Right renal pelvis (tissue), 4 donors: ENCODE measurements around the gene FAM81A. TPM values are rescaled to one million over a fixed set of nuclear protein-coding genes. Genes with fewer than 3 reads are reported as not detected.
A peak's percentile ranks its signal among the peaks of the same experiment; 100 is the strongest.
"Not testable (repeated sequence)": the region's sequence is repeated elsewhere in the genome, so short reads cannot be mapped to it uniquely, and the experiment has no call there.

Experiments used
- DNase-seq, 4 donors: peaks; one replicate each; pipeline ENCODE4 v3.0.0-alpha.2; 2013; ENCODE audit warnings: low read depth in 4 of 4, low spot score in 3 of 4, missing footprints in 1 of 4
- polyA plus RNA-seq, 4 donors: library from polyadenylated mRNA; unstranded; fragments of 120-200 nt; gene quantifications; one replicate each; pipeline ENCODE4 v1.2.1, GENCODE V29; 2013; ENCODE audit not compliant: insufficient read length in 4 of 4

Gene FAM81A
- polyA plus RNA-seq, 4 donors = 19.9 to 24.3 (median 23.2) TPM

GRCh38 chr15:59473226-59473625 lies 35.2 kb downstream of the FAM81A start:
- DNase-seq = no peak

GRCh38 chr15:59475161-59475560 lies 37.2 kb downstream of the FAM81A start:
- not testable (repeated sequence) for DNase-seq

GRCh38 chr15:59484399-59484798 lies 46.4 kb downstream of the FAM81A start:
- no peak for DNase-seq

- DNase-seq = no peak
Observed at GRCh38 chr15:59485036-59485435, 47.0 kb downstream of the FAM81A start.

GRCh38 chr15:59489485-59489884 lies 51.5 kb downstream of the FAM81A start:
- DNase-seq = not testable (repeated sequence)

GRCh38 chr15:59491062-59491461 lies 53.1 kb downstream of the FAM81A start:
- DNase-seq = no peak

- DNase-seq = peak; percentile 57 to 68 (median 66)
Observed at GRCh38 chr15:59492389-59493377, 54.7 kb downstream of the FAM81A start.

GRCh38 chr15:59501597-59501996 lies 63.6 kb downstream of the FAM81A start:
- DNase-seq = peak in 1 of 4 donors; percentile 24

GRCh38 chr15:59515190-59515589 lies 77.2 kb downstream of the FAM81A start:
- no peak for DNase-seq

- no peak for DNase-seq
Observed at GRCh38 chr15:59516655-59517461, 78.9 kb downstream of the FAM81A start.

- DNase-seq = no peak
Observed at GRCh38 chr15:59519329-59519728, 81.3 kb downstream of the FAM81A start.

- no peak for DNase-seq
Observed at GRCh38 chr15:59521443-59521842, 83.5 kb downstream of the FAM81A start.

GRCh38 chr15:59522988-59523461 lies 85.0 kb downstream of the FAM81A start:
- no peak for DNase-seq

- no peak for DNase-seq
Observed at GRCh38 chr15:59523702-59524101, 85.7 kb downstream of the FAM81A start.

- DNase-seq = no peak
Observed at GRCh38 chr15:59524331-59524731, 86.3 kb downstream of the FAM81A start.

GRCh38 chr15:59526466-59526865 lies 88.5 kb downstream of the FAM81A start:
- DNase-seq = not testable (repeated sequence)

GRCh38 chr15:59528429-59528828 lies 90.4 kb downstream of the FAM81A start:
- DNase-seq = no peak

- DNase-seq = peak; percentile 68 to 85 (median 82)
Observed at GRCh38 chr15:59528961-59529402, 91.0 kb downstream of the FAM81A start.

GRCh38 chr15:59531066-59531675 lies 93.2 kb downstream of the FAM81A start:
- no peak for DNase-seq

GRCh38 chr15:59532770-59533379 lies 94.9 kb downstream of the FAM81A start:
- peak in 2 of 4 donors; percentile 18 to 24 for DNase-seq
